ENCODE data around the gene ABHD17C. TPM values are rescaled to one million over a fixed set of nuclear protein-coding genes. Genes with fewer than 3 reads are reported as not detected.
"Not testable (repeated sequence)": the region's sequence is repeated elsewhere in the genome, so short reads cannot be mapped to it uniquely, and the experiment has no call there.

ABHD17C gene
- 1 to 10 TPM; 1.6 to 2.1 TPM for total RNA-seq

DNA sequence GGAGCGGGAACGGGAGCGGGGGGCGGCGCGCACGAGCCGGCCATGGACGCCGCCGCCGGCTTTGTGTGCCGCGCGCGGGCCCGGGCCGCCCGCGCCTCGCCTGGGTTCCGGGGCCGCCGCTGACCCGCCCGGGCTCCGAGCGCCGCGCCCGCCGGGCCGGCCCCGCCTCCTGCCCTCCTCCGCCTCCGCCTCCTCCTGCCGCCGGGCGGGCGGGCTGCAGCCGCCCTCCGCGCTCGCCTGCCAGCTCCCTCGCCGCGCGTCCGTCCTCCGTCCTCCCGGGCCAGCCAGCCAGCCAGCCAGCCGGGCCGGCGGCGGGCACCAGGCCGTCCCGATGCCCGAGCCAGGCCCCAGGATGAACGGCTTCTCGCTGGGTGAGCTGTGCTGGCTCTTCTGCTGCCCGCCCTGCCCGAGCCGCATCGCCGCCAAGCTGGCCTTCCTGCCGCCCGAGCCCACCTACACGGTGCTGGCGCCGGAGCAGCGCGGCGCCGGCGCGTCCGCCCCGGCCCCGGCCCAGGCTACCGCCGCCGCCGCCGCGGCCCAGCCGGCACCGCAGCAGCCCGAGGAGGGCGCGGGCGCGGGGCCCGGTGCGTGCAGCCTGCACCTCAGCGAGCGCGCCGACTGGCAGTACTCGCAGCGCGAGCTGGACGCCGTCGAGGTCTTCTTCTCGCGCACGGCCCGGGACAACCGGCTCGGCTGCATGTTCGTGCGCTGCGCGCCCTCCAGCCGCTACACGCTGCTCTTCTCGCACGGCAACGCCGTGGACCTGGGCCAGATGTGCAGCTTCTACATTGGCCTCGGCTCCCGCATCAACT, at the start of gene ABHD17C:
Gene ABHD17C (plus strand): TSS at position 212 of the 812 bp plus-strand sequence. CDS start 120 bp downstream, at position 332.
- peaks cover 1% of the 10 kb centered on the region for H3K9me3 Mint-ChIP-seq
- peak within 1 kb of the TSS; percentile 68 for H3K27ac Mint-ChIP-seq
- H3K4me1 Mint-ChIP-seq, result peaks cover 11% of the 10 kb centered on the region
- H3K27me3 Mint-ChIP-seq, result peaks cover 50% of the 10 kb centered on the region
- POLR2A ChIA-PET, result no interaction called here
- H3K36me3 Mint-ChIP-seq, result peaks cover 3% of the 10 kb centered on the region
- H3K4me3 Mint-ChIP-seq, result peak within 1 kb of the TSS; percentile 85
- ATAC-seq (ENCODE audit: low read depth) (peak; percentile 80), DNase-seq (peak; percentile 69)

DNA sequence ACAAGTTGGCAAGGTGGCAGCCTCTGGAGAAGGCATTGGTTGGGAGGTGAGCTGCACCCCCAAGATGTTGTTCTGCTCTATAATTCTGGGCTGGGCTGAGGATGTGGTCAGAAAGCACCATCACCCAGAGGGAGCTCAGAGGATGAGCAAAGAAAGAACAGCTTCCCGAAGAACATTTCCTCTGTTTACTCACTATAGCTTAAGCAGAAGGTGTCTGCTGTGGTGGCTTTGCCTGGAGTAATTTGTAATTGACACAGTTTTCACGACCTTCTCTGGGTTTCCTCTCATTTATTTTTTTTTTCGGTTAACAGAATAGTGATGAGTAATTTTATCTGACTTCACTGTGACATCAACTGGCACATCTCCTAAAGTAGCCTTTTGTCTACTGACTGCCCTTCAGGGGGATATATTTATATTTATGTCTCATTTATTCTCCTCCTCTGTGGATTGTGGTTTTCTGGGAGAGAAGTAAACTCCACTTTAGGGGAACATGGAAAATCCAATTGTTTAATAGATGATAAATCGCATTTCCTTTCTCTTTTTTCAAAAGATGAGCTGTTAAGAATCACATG, 49.5 kb upstream of the ABHD17C start:
- H3K36me3 Mint-ChIP-seq, result no peaks in the 10 kb centered on the region
- ATAC-seq (ENCODE audit: low read depth) (no peak), DNase-seq (no peak)
- no peaks in the 10 kb centered on the region for H3K9me3 Mint-ChIP-seq
- POLR2A ChIA-PET, result no interaction called here
- peaks cover 3% of the 10 kb centered on the region for H3K4me1 Mint-ChIP-seq
- no peak overlapping the region for H3K27ac Mint-ChIP-seq
- peaks cover 5% of the 10 kb centered on the region for H3K27me3 Mint-ChIP-seq
- no peak overlapping the region for H3K4me3 Mint-ChIP-seq

DNA sequence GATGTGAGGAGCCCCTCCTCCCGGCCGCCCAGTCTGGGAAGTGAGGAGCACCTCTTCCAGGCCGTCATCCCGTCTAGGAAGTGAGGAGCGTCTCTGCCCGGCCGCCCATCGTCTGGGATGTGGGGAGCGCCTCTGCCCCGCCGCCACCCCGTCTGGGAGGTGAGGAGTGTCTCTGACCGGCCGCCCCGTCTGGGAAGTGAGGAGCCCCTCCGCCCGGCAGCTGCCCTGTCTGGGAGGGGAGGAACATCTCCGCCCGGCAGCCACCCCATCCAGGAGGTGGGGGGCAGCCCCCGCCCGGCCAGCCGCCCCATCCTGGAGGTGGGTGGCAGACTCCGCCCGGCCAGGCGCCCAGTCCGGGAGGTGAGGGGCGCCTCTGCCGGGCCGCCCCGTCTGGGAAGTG, 47.7 kb upstream of the ABHD17C start:
- DNase-seq; H3K9me3 Mint-ChIP-seq; H3K27ac Mint-ChIP-seq; H3K4me1 Mint-ChIP-seq; H3K4me3 Mint-ChIP-seq; H3K27me3 Mint-ChIP-seq; ATAC-seq (ENCODE audit: low read depth); POLR2A ChIA-PET; H3K36me3 Mint-ChIP-seq: not testable (repeated sequence)

DNA sequence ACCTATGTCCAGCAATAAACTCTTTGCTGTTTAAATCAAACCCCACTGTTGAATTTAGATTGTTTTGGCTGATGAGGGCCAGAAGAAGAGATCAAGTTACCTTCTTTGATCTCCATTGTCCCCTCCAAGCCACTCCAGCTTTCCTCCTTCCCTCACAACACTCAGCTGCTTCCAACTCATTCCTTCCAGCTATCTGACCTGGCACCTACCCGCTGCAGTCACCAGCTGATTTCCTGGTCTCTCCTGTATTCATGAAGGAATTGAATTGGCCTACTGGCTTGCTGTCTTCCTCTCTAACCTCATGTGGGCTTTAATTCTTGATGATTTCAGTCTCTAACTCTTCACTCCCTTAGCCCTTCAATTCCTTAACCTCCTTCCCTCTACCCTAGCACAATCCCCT, 40.8 kb upstream of the ABHD17C start:
- no peaks in the 10 kb centered on the region for H3K36me3 Mint-ChIP-seq
- ATAC-seq (ENCODE audit: low read depth) (no peak), DNase-seq (no peak)
- POLR2A ChIA-PET, result no interaction called here
- peaks cover 5% of the 10 kb centered on the region for H3K27me3 Mint-ChIP-seq
- no peak overlapping the region for H3K27ac Mint-ChIP-seq
- peaks cover 8% of the 10 kb centered on the region for H3K9me3 Mint-ChIP-seq
- no peak overlapping the region for H3K4me3 Mint-ChIP-seq
- peaks cover 3% of the 10 kb centered on the region for H3K4me1 Mint-ChIP-seq

GRCh38 chr15:80659375-80659774, 35.7 kb upstream of the ABHD17C start:
- H3K27ac Mint-ChIP-seq, result no peak overlapping the region
- no peak overlapping the region for H3K4me3 Mint-ChIP-seq
- no peak for DNase-seq
- H3K4me1 Mint-ChIP-seq, result no peaks in the 10 kb centered on the region
- no peak for ATAC-seq (ENCODE audit: low read depth)
- POLR2A ChIA-PET, result no interaction called here
- H3K27me3 Mint-ChIP-seq, result peaks cover 12% of the 10 kb centered on the region
- H3K9me3 Mint-ChIP-seq, result no peaks in the 10 kb centered on the region
- no peaks in the 10 kb centered on the region for H3K36me3 Mint-ChIP-seq

GRCh38 chr15:80660119-80660518, 35.0 kb upstream of the ABHD17C start:
- Mint-ChIP-seq H3K27me3 (peaks cover 14% of the 10 kb centered on the region), H3K4me3 (no peak overlapping the region), H3K9me3 (no peaks in the 10 kb centered on the region), H3K4me1 (no peaks in the 10 kb centered on the region), H3K27ac (no peak overlapping the region), H3K36me3 (no peaks in the 10 kb centered on the region)
- ATAC-seq (ENCODE audit: low read depth) (no peak), DNase-seq (no peak)
- POLR2A ChIA-PET, result no interaction called here

DNA sequence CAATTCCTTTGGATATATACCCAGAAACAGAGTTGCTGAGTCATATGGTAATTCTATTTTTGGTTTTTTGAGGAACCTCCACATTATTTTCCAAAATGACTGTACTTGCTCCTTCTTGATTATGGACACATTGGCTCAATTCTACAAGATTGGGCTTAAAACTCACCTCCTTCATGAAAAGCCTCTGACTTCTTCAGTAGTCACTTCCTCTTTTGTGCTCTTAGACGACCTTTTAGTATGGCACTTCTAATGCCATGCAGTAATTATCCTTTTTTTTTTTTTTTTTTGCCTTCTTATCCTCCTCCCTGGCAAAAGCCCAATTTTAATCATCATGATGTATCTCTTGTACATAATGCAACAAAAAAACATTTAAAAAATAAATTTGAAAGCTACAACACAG, 33.0 kb upstream of the ABHD17C start:
- no peak for DNase-seq
- H3K4me1 Mint-ChIP-seq, result no peaks in the 10 kb centered on the region
- H3K27me3 Mint-ChIP-seq, result peaks cover 15% of the 10 kb centered on the region
- POLR2A ChIA-PET, result interaction anchor here (0.7 kb wide), 1 partner anchor 16 kb away, joined by 3 read pairs; no protein-coding TSS in a partner anchor
- H3K4me3 Mint-ChIP-seq, result no peak overlapping the region
- no peak for ATAC-seq (ENCODE audit: low read depth)
- H3K27ac Mint-ChIP-seq, result no peak overlapping the region
- no peaks in the 10 kb centered on the region for H3K36me3 Mint-ChIP-seq
- no peaks in the 10 kb centered on the region for H3K9me3 Mint-ChIP-seq

GRCh38 chr15:80662757-80663553, 32.2 kb upstream of the ABHD17C start:
- Mint-ChIP-seq H3K4me3 (no peak overlapping the region), H3K27me3 (peaks cover 15% of the 10 kb centered on the region), H3K27ac (no peak overlapping the region), H3K9me3 (no peaks in the 10 kb centered on the region), H3K36me3 (no peaks in the 10 kb centered on the region), H3K4me1 (no peaks in the 10 kb centered on the region)
- DNase-seq, result no peak
- POLR2A ChIA-PET, result interaction anchor here (0.7 kb wide), 1 partner anchor 16 kb away, joined by 3 read pairs; no protein-coding TSS in a partner anchor
- no peak for ATAC-seq (ENCODE audit: low read depth)

DNA sequence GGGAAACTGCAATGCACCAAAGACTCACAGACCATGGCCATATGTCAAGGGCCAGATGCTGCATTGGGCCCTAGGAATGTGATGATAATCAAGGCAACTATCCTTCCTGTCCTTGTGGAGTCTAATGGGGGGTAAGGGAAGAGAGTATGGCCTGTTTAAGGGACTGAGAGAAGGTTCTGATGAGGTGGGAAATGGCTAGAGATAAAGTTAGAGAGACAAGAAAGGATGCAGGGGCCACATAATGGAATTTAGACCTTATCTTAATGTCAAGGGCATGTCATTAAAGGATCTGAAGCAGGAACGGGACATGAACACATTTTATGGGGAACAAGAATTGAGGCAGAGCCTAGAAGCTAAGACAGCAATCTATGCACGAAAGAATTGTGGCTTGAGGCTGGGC, 30.0 kb upstream of the ABHD17C start:
- Mint-ChIP-seq H3K27me3 (peaks cover 17% of the 10 kb centered on the region), H3K36me3 (no peaks in the 10 kb centered on the region), H3K4me3 (no peak overlapping the region), H3K27ac (no peak overlapping the region), H3K9me3 (no peaks in the 10 kb centered on the region), H3K4me1 (no peaks in the 10 kb centered on the region)
- ATAC-seq (ENCODE audit: low read depth) (no peak), DNase-seq (no peak)
- POLR2A ChIA-PET, result no interaction called here

DNA sequence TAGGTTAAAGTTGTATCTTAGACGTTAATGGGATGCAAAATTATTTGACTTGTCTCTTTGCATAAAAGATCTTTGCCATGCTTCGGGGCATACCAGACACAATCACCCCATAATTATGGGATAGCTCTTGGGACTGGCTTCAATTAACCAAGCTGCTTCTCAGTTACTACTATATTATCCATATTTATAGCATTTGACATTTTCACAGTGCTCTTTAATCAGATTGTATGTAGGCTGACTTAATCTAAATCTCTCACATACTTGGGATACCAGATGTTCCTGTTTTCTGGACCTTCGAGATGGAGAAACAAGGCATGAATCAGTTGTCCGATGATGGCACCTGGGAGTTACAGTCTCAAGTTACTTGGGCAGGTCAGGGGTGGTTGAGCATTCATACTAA, 27.2 kb upstream of the ABHD17C start:
- Mint-ChIP-seq H3K4me3 (no peak overlapping the region), H3K36me3 (no peaks in the 10 kb centered on the region), H3K27me3 (peaks cover 15% of the 10 kb centered on the region), H3K4me1 (no peaks in the 10 kb centered on the region), H3K9me3 (no peaks in the 10 kb centered on the region), H3K27ac (no peak overlapping the region)
- ATAC-seq (ENCODE audit: low read depth) (no peak), DNase-seq (no peak)
- POLR2A ChIA-PET, result no interaction called here

DNA sequence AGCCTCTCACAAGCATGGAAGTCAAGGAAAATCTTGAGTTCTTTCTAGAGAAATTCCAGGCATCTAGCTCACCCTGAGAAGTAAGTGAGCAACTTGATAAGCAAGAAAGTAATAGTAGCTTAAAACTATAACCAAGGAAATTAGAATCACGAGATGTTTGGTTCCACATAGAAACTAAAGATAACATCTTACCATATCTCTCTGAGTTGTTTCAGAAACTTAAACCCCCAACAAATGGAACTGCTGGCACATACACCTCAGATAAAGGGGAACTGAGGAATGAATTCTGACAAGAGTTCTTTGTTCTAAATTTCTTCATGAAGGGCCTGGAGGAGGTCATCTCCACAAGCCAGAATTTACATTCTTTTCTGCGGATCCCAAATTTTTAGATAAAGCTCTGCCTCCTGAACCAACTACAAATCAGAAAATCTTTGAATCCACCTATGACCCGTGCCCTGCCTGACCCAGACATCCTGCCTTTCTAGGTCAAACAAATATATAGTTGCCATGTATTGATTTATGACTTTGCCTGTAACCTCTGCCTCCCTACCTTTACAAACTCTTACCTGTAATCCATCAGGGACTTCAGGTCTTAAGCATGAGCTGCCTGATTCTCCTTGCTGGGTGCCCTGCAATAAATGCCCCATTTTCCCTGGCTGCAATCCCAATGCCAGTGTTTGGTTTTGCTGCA, 26.4 kb upstream of the ABHD17C start:
- DNase-seq (no peak), ATAC-seq (ENCODE audit: low read depth) (no peak)
- peaks cover 13% of the 10 kb centered on the region for H3K27me3 Mint-ChIP-seq
- POLR2A ChIA-PET, result no interaction called here
- no peaks in the 10 kb centered on the region for H3K4me1 Mint-ChIP-seq
- no peak overlapping the region for H3K27ac Mint-ChIP-seq
- no peaks in the 10 kb centered on the region for H3K36me3 Mint-ChIP-seq
- H3K4me3 Mint-ChIP-seq, result no peak overlapping the region
- no peaks in the 10 kb centered on the region for H3K9me3 Mint-ChIP-seq

- POLR2A ChIA-PET, result no interaction called here
- no peak for ATAC-seq (ENCODE audit: low read depth)
These were observed 25.3 kb upstream of the ABHD17C start for GRCh38 chr15:80669663-80670273.

More at GRCh38 chr15:80669663-80670273, 25.3 kb upstream of the ABHD17C start:
- no peaks in the 10 kb centered on the region for H3K9me3 Mint-ChIP-seq
- H3K4me1 Mint-ChIP-seq, result no peaks in the 10 kb centered on the region
- H3K4me3 Mint-ChIP-seq, result no peak overlapping the region
- H3K36me3 Mint-ChIP-seq, result no peaks in the 10 kb centered on the region
- DNase-seq, result no peak
- H3K27me3 Mint-ChIP-seq, result peaks cover 15% of the 10 kb centered on the region
- no peak overlapping the region for H3K27ac Mint-ChIP-seq
